ENCODE results near the gene HBEGF.

Gene HBEGF

GRCh38 chr5:140337880-140338279, 8.5 kb downstream of the HBEGF start:
- H3K4me3 ChIP-seq (replicated peaks; ENCODE audit: insufficient read depth, low read length), result no peak overlapping the region

GRCh38 chr5:140336388-140336787, 10.0 kb downstream of the HBEGF start:
- no peak overlapping the region for H3K4me3 ChIP-seq (replicated peaks; ENCODE audit: insufficient read depth, low read length)
- DNase-seq (ENCODE audit: low read depth in 1 of 2, low spot score in 1 of 2), result no peak
- TF ChIP-seq GABPA (IDR thresholded peaks at IDR 0.05; ENCODE audit: low read depth), result no peak
- no peak for TF ChIP-seq REST (IDR thresholded peaks at IDR 0.05; ENCODE audit: insufficient replicate concordance, low read depth)
- TF ChIP-seq CTCF (IDR thresholded peaks at IDR 0.05; ENCODE audit: insufficient read depth, low read length), result no peak
- no peak for TF ChIP-seq SPI1 (IDR thresholded peaks at IDR 0.05; ENCODE audit: borderline replicate concordance, low read depth)
- TF ChIP-seq POLR2AphosphoS5 (IDR thresholded peaks at IDR 0.05; ENCODE audit: low read depth), result no peak
- no peak overlapping the region for H3K27ac ChIP-seq (replicated peaks)
- H3K27me3 ChIP-seq (ENCODE audit: insufficient read depth, poor library complexity, severe bottlenecking), result no peaks in the 10 kb centered on the region

More at GRCh38 chr5:140337880-140338279, 8.5 kb downstream of the HBEGF start:
- H3K27me3 ChIP-seq (ENCODE audit: insufficient read depth, poor library complexity, severe bottlenecking), result no peaks in the 10 kb centered on the region
- H3K27ac ChIP-seq (replicated peaks), result no peak overlapping the region
- TF ChIP-seq CTCF (IDR thresholded peaks at IDR 0.05; ENCODE audit: insufficient read depth, low read length) (no peak), SPI1 (IDR thresholded peaks at IDR 0.05; ENCODE audit: borderline replicate concordance, low read depth) (no peak), GABPA (IDR thresholded peaks at IDR 0.05; ENCODE audit: low read depth) (no peak), REST (IDR thresholded peaks at IDR 0.05; ENCODE audit: insufficient replicate concordance, low read depth) (no peak), POLR2AphosphoS5 (IDR thresholded peaks at IDR 0.05; ENCODE audit: low read depth) (no peak)
- no peak for DNase-seq (ENCODE audit: low read depth in 1 of 2, low spot score in 1 of 2)

GRCh38 chr5:140331638-140332037, 14.8 kb downstream of the HBEGF start:
- TF ChIP-seq REST (IDR thresholded peaks at IDR 0.05; ENCODE audit: insufficient replicate concordance, low read depth), result no peak
- no peak for DNase-seq (ENCODE audit: low read depth in 1 of 2, low spot score in 1 of 2)
- no peaks in the 10 kb centered on the region for H3K27me3 ChIP-seq (ENCODE audit: insufficient read depth, poor library complexity, severe bottlenecking)
- no peak overlapping the region for H3K27ac ChIP-seq (replicated peaks)
- H3K4me3 ChIP-seq (replicated peaks; ENCODE audit: insufficient read depth, low read length), result no peak overlapping the region

All from HL-60 (cell line).